ENCODE results near the gene CCNI2.
"Not testable (repeated sequence)": the region's sequence is repeated elsewhere in the genome, so short reads cannot be mapped to it uniquely, and the experiment has no call there.

The CCNI2 gene

DNA sequence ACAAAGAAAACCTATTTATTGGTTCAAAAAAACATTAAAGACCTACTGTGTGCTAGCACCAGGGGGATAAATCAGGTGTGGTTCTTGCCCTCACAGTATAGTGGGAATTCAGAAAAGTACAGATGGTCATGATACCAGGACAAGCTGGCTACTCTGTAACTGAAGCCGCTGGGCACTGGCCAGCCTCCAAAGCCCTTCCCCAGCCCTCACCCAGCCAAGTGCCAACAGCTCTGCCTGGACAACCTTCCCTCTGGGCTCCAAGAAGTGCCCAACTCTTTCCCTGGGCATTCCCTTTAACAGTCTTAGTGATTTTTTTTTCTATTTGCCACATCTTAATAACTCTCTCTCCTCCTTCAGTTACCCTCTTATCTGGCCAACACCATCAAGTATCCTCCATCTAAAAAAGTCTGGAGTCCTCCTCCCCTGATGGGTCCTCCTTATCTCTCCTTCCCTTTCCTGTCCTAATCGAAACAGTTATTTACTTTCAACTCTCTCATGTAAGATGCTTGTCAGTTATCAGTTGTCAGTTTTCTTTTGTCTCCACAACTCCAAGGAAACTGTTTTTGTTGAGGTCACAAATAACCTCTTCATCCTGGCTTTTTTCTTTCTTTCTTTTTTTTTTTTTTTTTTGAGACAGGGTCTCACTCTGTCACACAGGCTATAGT is 43.1 kb downstream of the CCNI2 start:
- Mint-ChIP-seq H3K36me3 (no peaks in the 10 kb centered on the region), H3K4me3 (no peak overlapping the region), H3K4me1 (no peaks in the 10 kb centered on the region), H3K27ac (no peak overlapping the region), H3K9me3 (no peaks in the 10 kb centered on the region), H3K27me3 (peaks cover 68% of the 10 kb centered on the region)
- CTCF ChIA-PET, result interaction anchor here (1.8 to 2.1 kb wide), 2 partner anchors 11 to 30 kb away, joined by 5 to 10 read pairs; no protein-coding TSS in a partner anchor
- no peak for DNase-seq

DNA sequence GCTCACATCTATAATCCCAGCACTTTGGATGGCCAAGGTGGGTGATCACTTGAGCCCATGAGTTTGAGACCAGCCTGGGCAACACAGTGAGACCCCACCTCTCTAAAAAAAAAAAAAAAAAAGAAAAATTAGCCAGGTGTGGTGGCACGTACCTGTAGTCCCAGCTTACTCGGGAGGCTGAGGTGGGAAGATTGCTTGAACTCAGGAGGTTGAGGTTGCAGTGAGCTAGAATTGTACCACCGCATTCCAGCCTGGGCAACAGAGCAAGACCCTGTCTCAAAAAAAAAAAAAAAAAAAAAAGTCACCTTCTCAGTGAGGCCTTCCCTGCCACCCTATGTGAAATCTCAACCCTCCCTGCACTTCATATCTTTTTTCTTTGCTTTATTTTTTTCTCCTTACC is 43.8 kb downstream of the CCNI2 start:
- no peaks in the 10 kb centered on the region for H3K4me1 Mint-ChIP-seq
- no peak overlapping the region for H3K4me3 Mint-ChIP-seq
- H3K27ac Mint-ChIP-seq, result no peak overlapping the region
- no peaks in the 10 kb centered on the region for H3K9me3 Mint-ChIP-seq
- no peak for DNase-seq
- no peaks in the 10 kb centered on the region for H3K36me3 Mint-ChIP-seq
- peaks cover 67% of the 10 kb centered on the region for H3K27me3 Mint-ChIP-seq
- CTCF ChIA-PET, result interaction anchor here (1.8 to 2.1 kb wide), 2 partner anchors 11 to 29 kb away, joined by 5 to 10 read pairs; no protein-coding TSS in a partner anchor

DNA sequence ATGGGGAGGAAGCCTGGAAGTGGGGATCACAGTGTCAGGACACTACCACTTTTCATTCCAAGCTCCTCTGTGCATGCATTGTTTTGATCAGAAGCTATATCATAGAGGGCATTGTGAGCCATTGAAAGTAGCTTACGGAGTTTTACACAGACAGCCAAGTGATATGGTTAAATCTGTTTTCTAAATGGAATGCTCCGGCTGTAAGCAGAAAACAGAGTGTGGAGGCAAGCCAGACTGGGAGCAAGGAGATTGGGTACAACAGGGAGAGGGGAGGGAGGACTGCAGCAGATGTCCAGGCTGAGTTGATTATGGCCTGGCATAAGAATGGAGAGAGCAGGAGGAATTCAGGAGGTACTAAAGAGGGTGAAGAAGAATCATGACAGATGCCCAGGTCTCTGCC is 50.4 kb downstream of the CCNI2 start:
- Mint-ChIP-seq H3K27me3 (peaks cover 76% of the 10 kb centered on the region), H3K4me3 (no peak overlapping the region)

DNA sequence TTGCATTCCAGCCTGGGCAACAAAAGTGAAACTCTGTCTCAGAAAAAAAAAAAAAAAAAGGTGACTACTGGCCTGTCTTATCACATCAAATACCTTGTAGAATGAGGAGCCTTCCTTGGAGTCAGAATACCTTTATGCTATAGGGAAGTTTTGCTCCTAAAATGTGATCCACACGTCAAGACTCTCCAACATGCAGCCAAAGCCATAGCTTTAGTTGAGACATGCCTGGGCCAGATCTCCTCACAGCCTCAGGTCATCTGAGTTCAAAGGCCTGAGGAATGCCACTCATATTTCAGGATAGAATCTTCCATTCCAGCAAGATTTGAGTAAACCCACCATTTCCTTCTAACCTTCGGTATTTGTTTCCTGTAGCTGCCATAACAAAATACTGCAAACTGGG is 52.2 kb downstream of the CCNI2 start:
- Mint-ChIP-seq H3K4me3 (no peak overlapping the region), H3K27ac (no peak overlapping the region), H3K27me3 (peaks cover 74% of the 10 kb centered on the region), H3K4me1 (no peaks in the 10 kb centered on the region), H3K36me3 (no peaks in the 10 kb centered on the region), H3K9me3 (no peaks in the 10 kb centered on the region)
- no peak for DNase-seq
- CTCF ChIA-PET, result interaction anchor here (0.7 to 2.4 kb wide), 3 partner anchors 21 to 277 kb away, joined by 3 to 8 read pairs (median 4); no protein-coding TSS in a partner anchor

More for the DNA sequence above, 50.4 kb downstream of the CCNI2 start:
- H3K9me3 Mint-ChIP-seq, result no peaks in the 10 kb centered on the region
- DNase-seq, result no peak
- no peak overlapping the region for H3K27ac Mint-ChIP-seq
- no peaks in the 10 kb centered on the region for H3K4me1 Mint-ChIP-seq
- CTCF ChIA-PET, result interaction anchor here (1.0 to 1.3 kb wide), 2 partner anchors 23 to 271 kb away, joined by 3 to 4 read pairs; no protein-coding TSS in a partner anchor
- H3K36me3 Mint-ChIP-seq, result no peaks in the 10 kb centered on the region

DNA sequence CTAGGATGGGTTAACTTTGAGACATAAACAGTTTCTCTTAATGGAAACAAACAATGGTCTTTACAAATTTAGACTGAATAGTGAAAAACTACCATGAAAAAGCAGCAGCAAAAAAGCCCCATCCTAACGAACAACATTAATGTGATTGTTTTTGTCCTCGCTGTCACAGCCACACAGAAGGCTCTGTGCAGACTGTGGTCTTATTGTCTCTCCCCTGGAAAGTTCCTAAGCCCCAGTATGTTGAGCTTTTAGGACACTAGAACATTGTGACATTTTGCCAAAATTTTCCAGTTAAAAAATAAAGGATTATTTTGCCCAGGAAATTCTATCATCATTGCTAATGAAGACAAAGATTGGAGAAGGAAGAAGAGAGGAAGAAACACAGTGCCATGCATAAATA is 53.3 kb downstream of the CCNI2 start:
- no peak for DNase-seq
- H3K27me3 Mint-ChIP-seq, result peaks cover 77% of the 10 kb centered on the region
- no peak overlapping the region for H3K4me3 Mint-ChIP-seq
- H3K27ac Mint-ChIP-seq, result no peak overlapping the region
- CTCF ChIA-PET, result interaction anchor here (1.6 to 2.4 kb wide), 3 partner anchors 9 to 297 kb away, joined by 4 to 10 read pairs (median 8); no protein-coding TSS in a partner anchor
- no peaks in the 10 kb centered on the region for H3K36me3 Mint-ChIP-seq
- no peaks in the 10 kb centered on the region for H3K9me3 Mint-ChIP-seq
- H3K4me1 Mint-ChIP-seq, result no peaks in the 10 kb centered on the region

DNA sequence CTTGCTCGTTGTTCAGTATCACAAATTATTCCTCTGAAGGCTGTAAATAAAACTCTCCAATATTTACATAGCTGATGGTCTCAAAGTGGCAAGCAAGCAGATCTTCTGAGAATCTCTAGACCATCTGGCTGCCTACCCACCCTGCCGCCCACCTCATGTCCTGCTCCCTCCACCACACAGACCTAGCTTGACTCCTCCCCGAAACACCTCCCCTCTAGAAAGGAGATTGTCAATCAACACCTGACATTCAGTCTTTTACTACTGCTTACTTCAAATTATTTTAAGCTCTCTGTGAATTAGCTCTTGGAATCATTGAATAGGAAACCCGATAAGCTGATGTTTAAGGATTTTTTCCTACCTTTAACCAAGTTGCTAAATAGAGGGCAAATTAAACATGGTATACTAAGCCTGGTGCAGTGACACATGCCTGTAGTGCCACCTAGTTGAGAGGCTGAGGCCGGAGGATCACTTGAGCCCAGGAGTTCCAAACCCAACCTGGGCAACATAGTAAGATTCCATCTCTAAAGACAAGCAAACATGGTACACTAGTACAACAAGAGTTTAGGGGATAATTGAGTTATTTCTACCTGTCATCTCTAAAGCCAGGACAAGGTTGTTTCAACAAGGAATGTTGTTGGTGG is 54.9 kb downstream of the CCNI2 start:
- Mint-ChIP-seq H3K9me3 (no peaks in the 10 kb centered on the region), H3K27me3 (peaks cover 75% of the 10 kb centered on the region), H3K27ac (no peak overlapping the region), H3K36me3 (no peaks in the 10 kb centered on the region), H3K4me1 (no peaks in the 10 kb centered on the region), H3K4me3 (no peak overlapping the region)
- DNase-seq, result no peak
- CTCF ChIA-PET, result interaction anchor here (0.8 to 2.2 kb wide), 9 partner anchors 9 to 416 kb away, joined by 3 to 10 read pairs (median 4); partner anchors contain the start of gene KIF3A

DNA sequence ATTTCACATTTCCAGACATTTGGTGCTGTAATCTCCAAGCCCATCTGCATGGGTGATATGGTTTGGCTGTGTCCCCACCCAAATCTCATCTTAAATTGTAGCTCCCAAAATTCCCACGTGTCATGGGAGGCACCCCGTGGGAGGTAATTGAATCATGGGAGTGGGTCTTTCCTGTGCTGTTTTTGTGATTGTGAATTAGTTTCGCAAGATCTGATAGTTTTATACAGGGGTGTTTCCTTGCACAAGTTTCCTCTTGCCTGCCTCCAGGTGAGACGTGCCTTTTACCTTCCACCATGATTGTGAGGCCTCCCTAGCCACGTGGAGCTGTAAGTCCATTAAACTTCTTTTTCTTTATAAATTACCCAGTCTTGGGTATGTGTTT is 55.5 kb downstream of the CCNI2 start:
- H3K27me3 Mint-ChIP-seq, result peaks cover 75% of the 10 kb centered on the region

More for the DNA sequence above, 55.5 kb downstream of the CCNI2 start:
- H3K9me3 Mint-ChIP-seq, H3K27ac Mint-ChIP-seq, DNase-seq, H3K4me3 Mint-ChIP-seq, H3K4me1 Mint-ChIP-seq, H3K36me3 Mint-ChIP-seq: not testable (repeated sequence)
- CTCF ChIA-PET, result interaction anchor here (1.9 to 2.2 kb wide), 2 partner anchors 11 to 16 kb away, joined by 5 to 10 read pairs; no protein-coding TSS in a partner anchor

Data from activated naive CD4-positive, alpha-beta T cell treated with anti-CD3 and anti-CD28 coated beads, Interleukin-2, amount 10 ng/mL, durations not matched to agents 7 days and 5 days (primary cell).